Measurements from ENCODE around the gene TTC33.

The TTC33 gene

GRCh38 chr5:40669606-40670390 is 86.0 kb downstream of the TTC33 start:
- Histone ChIP-seq H2AFZ (ENCODE audit: low read depth, low read length, severe bottlenecking) (no peak overlapping the region), H3K27me3 (ENCODE audit: low read length) (no peaks in the 10 kb centered on the region), H3K36me3 (ENCODE audit: low read length) (no peaks in the 10 kb centered on the region), H3F3A (ENCODE audit: insufficient read depth) (no peaks in the 10 kb centered on the region), H3K4me2 (ENCODE audit: low read depth, low read length, poor library complexity, severe bottlenecking) (no peak overlapping the region), H3K9me2 (replicated peaks; ENCODE audit: insufficient read depth, low read length) (no peaks in the 10 kb centered on the region), H3K9me3 (ENCODE audit: insufficient read depth, low read length) (no peaks in the 10 kb centered on the region), H4K20me1 (ENCODE audit: low read depth, low read length) (no peaks in the 10 kb centered on the region), H3K27ac (ENCODE audit: low read depth, low read length) (no peak overlapping the region), H3K4me3 (ENCODE audit: insufficient read depth, low read length, poor library complexity, severe bottlenecking) (no peak overlapping the region), H3K9ac (ENCODE audit: low read length) (no peak overlapping the region), H3K79me2 (ENCODE audit: insufficient read depth, low read length) (no peaks in the 10 kb centered on the region)
- TF ChIP-seq CTCF (IDR thresholded peaks at IDR 0.05; ENCODE audit: insufficient read depth, low read length, poor library complexity, severe bottlenecking), result no peak
- no peak for TF ChIP-seq EZH2phosphoT487 (conservative IDR thresholded peaks at IDR 0.05; ENCODE audit: low read length)

GRCh38 chr5:40667161-40667663 is 88.5 kb downstream of the TTC33 start:
- no peak overlapping the region for H2AFZ ChIP-seq (ENCODE audit: low read depth, low read length, severe bottlenecking)
- H3K27me3 ChIP-seq (ENCODE audit: low read length), result no peaks in the 10 kb centered on the region
- H4K20me1 ChIP-seq (ENCODE audit: low read depth, low read length), result no peaks in the 10 kb centered on the region
- no peak overlapping the region for H3K4me3 ChIP-seq (ENCODE audit: insufficient read depth, low read length, poor library complexity, severe bottlenecking)
- H3K4me2 ChIP-seq (ENCODE audit: low read depth, low read length, poor library complexity, severe bottlenecking), result no peak overlapping the region
- H3K9me3 ChIP-seq (ENCODE audit: insufficient read depth, low read length), result no peaks in the 10 kb centered on the region
- no peak overlapping the region for H3K27ac ChIP-seq (ENCODE audit: low read depth, low read length)
- no peak overlapping the region for H3K9ac ChIP-seq (ENCODE audit: low read length)
- no peaks in the 10 kb centered on the region for H3K36me3 ChIP-seq (ENCODE audit: low read length)
- no peaks in the 10 kb centered on the region for H3K79me2 ChIP-seq (ENCODE audit: insufficient read depth, low read length)
- TF ChIP-seq EZH2phosphoT487 (conservative IDR thresholded peaks at IDR 0.05; ENCODE audit: low read length) (no peak), CTCF (IDR thresholded peaks at IDR 0.05; ENCODE audit: insufficient read depth, low read length, poor library complexity, severe bottlenecking) (no peak)
- no peaks in the 10 kb centered on the region for H3F3A ChIP-seq (ENCODE audit: insufficient read depth)
- no peaks in the 10 kb centered on the region for H3K9me2 ChIP-seq (replicated peaks; ENCODE audit: insufficient read depth, low read length)

- TF ChIP-seq EZH2phosphoT487 (conservative IDR thresholded peaks at IDR 0.05; ENCODE audit: low read length), result no peak
- no peak for TF ChIP-seq CTCF (IDR thresholded peaks at IDR 0.05; ENCODE audit: insufficient read depth, low read length, poor library complexity, severe bottlenecking)
- H3K9me3 ChIP-seq (ENCODE audit: insufficient read depth, low read length), result no peaks in the 10 kb centered on the region
- H3K4me2 ChIP-seq (ENCODE audit: low read depth, low read length, poor library complexity, severe bottlenecking), result no peak overlapping the region
- no peak overlapping the region for H3K4me3 ChIP-seq (ENCODE audit: insufficient read depth, low read length, poor library complexity, severe bottlenecking)
- H3K9ac ChIP-seq (ENCODE audit: low read length), result no peak overlapping the region
- H3K27me3 ChIP-seq (ENCODE audit: low read length), result no peaks in the 10 kb centered on the region
- no peak overlapping the region for H2AFZ ChIP-seq (ENCODE audit: low read depth, low read length, severe bottlenecking)
- no peaks in the 10 kb centered on the region for H3K36me3 ChIP-seq (ENCODE audit: low read length)
- H3K79me2 ChIP-seq (ENCODE audit: insufficient read depth, low read length), result no peaks in the 10 kb centered on the region
- no peaks in the 10 kb centered on the region for H4K20me1 ChIP-seq (ENCODE audit: low read depth, low read length)
- no peaks in the 10 kb centered on the region for H3F3A ChIP-seq (ENCODE audit: insufficient read depth)
- no peak overlapping the region for H3K27ac ChIP-seq (ENCODE audit: low read depth, low read length)
- H3K9me2 ChIP-seq (replicated peaks; ENCODE audit: insufficient read depth, low read length), result no peaks in the 10 kb centered on the region
Measured at GRCh38 chr5:40666657-40667056, 89.1 kb downstream of the TTC33 start.

Data from SU-DHL-6 (cell line).